IMR-90 (cell line): ENCODE data around the gene EDN2.

Experiments used
- BHLHE40 ChIP-seq: fragments of 150-350 bp; IDR thresholded peaks from 2 replicates; pipeline ENCODE4 v1.6.1; 2016; ENCODE audit warnings: mild to moderate bottlenecking, low read depth, low read length
- TF ChIP-seq, protein P1 (sequence below): conservative IDR thresholded peaks from 2 replicates; pipeline ENCODE4 v1.5.1; 2012; ENCODE audit warnings: mild to moderate bottlenecking, low read depth, low read length, improper control_type of control experiment
- TF ChIP-seq, protein P2 (sequence below): fragments of 150-350 bp; IDR thresholded peaks from 2 replicates; pipeline ENCODE4 v1.6.1; 2016; ENCODE audit warnings: low read depth, mild to moderate bottlenecking, low read length, moderate library complexity, borderline replicate concordance

DNA sequence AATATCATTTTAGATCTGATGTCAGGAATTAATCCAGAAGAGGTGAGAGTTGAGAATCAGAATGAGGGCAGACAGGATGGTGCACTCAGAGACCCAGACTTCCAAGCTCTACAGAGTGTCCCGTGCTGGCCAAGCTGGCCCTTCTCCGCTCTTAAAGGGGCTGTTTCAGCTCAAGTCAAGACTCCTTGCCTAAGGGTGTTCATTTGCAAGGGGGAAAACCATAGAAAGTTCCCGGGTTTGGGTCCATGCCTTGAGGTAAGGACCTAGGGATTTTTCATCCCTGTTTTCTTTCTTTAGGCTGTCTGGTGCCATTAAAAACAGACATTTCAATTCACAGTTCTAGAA is 47.5 kb downstream of the EDN2 start:
- TF ChIP-seq, protein P1, sequence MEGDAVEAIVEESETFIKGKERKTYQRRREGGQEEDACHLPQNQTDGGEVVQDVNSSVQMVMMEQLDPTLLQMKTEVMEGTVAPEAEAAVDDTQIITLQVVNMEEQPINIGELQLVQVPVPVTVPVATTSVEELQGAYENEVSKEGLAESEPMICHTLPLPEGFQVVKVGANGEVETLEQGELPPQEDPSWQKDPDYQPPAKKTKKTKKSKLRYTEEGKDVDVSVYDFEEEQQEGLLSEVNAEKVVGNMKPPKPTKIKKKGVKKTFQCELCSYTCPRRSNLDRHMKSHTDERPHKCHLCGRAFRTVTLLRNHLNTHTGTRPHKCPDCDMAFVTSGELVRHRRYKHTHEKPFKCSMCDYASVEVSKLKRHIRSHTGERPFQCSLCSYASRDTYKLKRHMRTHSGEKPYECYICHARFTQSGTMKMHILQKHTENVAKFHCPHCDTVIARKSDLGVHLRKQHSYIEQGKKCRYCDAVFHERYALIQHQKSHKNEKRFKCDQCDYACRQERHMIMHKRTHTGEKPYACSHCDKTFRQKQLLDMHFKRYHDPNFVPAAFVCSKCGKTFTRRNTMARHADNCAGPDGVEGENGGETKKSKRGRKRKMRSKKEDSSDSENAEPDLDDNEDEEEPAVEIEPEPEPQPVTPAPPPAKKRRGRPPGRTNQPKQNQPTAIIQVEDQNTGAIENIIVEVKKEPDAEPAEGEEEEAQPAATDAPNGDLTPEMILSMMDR: no peak
- TF ChIP-seq BHLHE40: no peak
- TF ChIP-seq, protein P2, sequence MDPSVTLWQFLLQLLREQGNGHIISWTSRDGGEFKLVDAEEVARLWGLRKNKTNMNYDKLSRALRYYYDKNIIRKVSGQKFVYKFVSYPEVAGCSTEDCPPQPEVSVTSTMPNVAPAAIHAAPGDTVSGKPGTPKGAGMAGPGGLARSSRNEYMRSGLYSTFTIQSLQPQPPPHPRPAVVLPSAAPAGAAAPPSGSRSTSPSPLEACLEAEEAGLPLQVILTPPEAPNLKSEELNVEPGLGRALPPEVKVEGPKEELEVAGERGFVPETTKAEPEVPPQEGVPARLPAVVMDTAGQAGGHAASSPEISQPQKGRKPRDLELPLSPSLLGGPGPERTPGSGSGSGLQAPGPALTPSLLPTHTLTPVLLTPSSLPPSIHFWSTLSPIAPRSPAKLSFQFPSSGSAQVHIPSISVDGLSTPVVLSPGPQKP: no peak
